SU-DHL-6 (cell line): Measurements from ENCODE around the gene IL1RL1.

ENCODE experiments used
- CTCF ChIP-seq: fragments of 200-600 bp; sonication (generic); IDR thresholded peaks from one replicate; pipeline ENCODE4 v1.5.1; 2017; ENCODE audit warnings: antibody characterized with exemption, mild to moderate bottlenecking, low read length, moderate library complexity; ENCODE audit not compliant: insufficient read depth, poor library complexity, severe bottlenecking
- EZH2phosphoT487 ChIP-seq: fragments of 200-600 bp; sonication (generic), shearing (Covaris generic); conservative IDR thresholded peaks from 2 replicates; pipeline ENCODE4 v1.6.1; 2018; ENCODE audit warnings: mild to moderate bottlenecking, antibody characterized with exemption, low read length, moderate library complexity, mixed read lengths

- no peak for TF ChIP-seq CTCF
- no peak for TF ChIP-seq EZH2phosphoT487
Observed at GRCh38 chr2:102282678-102283091, 28.7 kb upstream of the IL1RL1 start.
